ENCODE results near the gene ITGAD.

ITGAD gene

GRCh38 chr16:31365131-31365865 is 27.8 kb upstream of the ITGAD start:
- peak; percentile 37 for DNase-seq (ENCODE audit: low spot score)

GRCh38 chr16:31367853-31368252 is 25.3 kb upstream of the ITGAD start:
- DNase-seq (ENCODE audit: low spot score): no peak

GRCh38 chr16:31371008-31371407 is 22.1 kb upstream of the ITGAD start:
- DNase-seq (ENCODE audit: low spot score): no peak

- DNase-seq (ENCODE audit: low spot score): no peak
Measured at GRCh38 chr16:31371619-31372484, 21.3 kb upstream of the ITGAD start.

GRCh38 chr16:31373235-31373634 is 19.9 kb upstream of the ITGAD start:
- DNase-seq (ENCODE audit: low spot score): no peak

GRCh38 chr16:31375231-31375630 is 17.9 kb upstream of the ITGAD start:
- no peak for DNase-seq (ENCODE audit: low spot score)

- no peak for DNase-seq (ENCODE audit: low spot score)
Measured at GRCh38 chr16:31376705-31377104, 16.4 kb upstream of the ITGAD start.

- DNase-seq (ENCODE audit: low spot score): no peak
Measured at GRCh38 chr16:31377210-31377903, 15.8 kb upstream of the ITGAD start.

- no peak for DNase-seq (ENCODE audit: low spot score)
Measured at GRCh38 chr16:31380201-31380600, 12.9 kb upstream of the ITGAD start.

- peak; percentile 60 for DNase-seq (ENCODE audit: low spot score)
Measured at GRCh38 chr16:31382485-31383161, 10.5 kb upstream of the ITGAD start.

- DNase-seq (ENCODE audit: low spot score): no peak
Measured at GRCh38 chr16:31385680-31386079, 7.5 kb upstream of the ITGAD start.

- peak; percentile 39 for DNase-seq (ENCODE audit: low spot score)
Measured at GRCh38 chr16:31386157-31386984, 6.8 kb upstream of the ITGAD start.

- DNase-seq (ENCODE audit: low spot score): no peak
Measured at GRCh38 chr16:31388535-31388934, 4.6 kb upstream of the ITGAD start.

GRCh38 chr16:31390504-31391041 is 2.6 kb upstream of the ITGAD start:
- DNase-seq (ENCODE audit: low spot score): no peak

GRCh38 chr16:31395647-31396046 is 2.5 kb downstream of the ITGAD start:
- DNase-seq (ENCODE audit: low spot score): no peak

- no peak for DNase-seq (ENCODE audit: low spot score)
Measured at GRCh38 chr16:31397096-31397660, 4.0 kb downstream of the ITGAD start.

GRCh38 chr16:31397701-31398100 is 4.6 kb downstream of the ITGAD start:
- DNase-seq (ENCODE audit: low spot score): no peak

GRCh38 chr16:31400191-31400590 is 7.1 kb downstream of the ITGAD start:
- no peak for DNase-seq (ENCODE audit: low spot score)

- no peak for DNase-seq (ENCODE audit: low spot score)
Measured at GRCh38 chr16:31401436-31401835, 8.3 kb downstream of the ITGAD start.

- no peak for DNase-seq (ENCODE audit: low spot score)
Measured at GRCh38 chr16:31402687-31403086, 9.6 kb downstream of the ITGAD start.

All from CD4-positive, alpha-beta T cell treated with Interleukin-15 for 4 hours (primary cell).